ENCODE measurements around the gene NOTCH2.

Gene NOTCH2

GRCh38 chr1:119906927-119907652 lies 162.4 kb downstream of the NOTCH2 start:
- no peak for DNase-seq (ENCODE audit: low spot score)

DNA sequence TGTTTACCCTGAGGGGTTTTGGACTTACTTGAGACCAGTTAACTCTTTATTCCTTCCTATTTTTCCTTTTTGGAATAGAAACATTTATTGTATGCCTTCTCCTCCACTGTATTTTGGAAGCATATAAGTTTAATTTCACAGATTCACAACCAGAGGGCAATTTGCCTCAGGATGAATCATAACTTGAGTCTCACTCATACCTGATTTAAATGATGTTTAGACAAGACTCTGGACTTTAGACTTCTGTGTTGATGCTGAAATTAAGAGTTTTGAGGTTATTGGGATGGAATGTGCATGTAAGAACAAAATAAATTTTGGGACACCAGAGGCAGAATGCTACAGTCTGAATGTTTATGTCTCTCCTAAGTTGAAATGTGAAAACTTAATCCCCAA lies 166.0 kb downstream of the NOTCH2 start:
- no peak for DNase-seq (ENCODE audit: low spot score)

GRCh38 chr1:119902775-119903442 lies 166.6 kb downstream of the NOTCH2 start:
- DNase-seq (ENCODE audit: low spot score): no peak

- no peak for DNase-seq (ENCODE audit: low spot score)
These were observed 170.3 kb downstream of the NOTCH2 start for GRCh38 chr1:119898981-119899720.

DNA sequence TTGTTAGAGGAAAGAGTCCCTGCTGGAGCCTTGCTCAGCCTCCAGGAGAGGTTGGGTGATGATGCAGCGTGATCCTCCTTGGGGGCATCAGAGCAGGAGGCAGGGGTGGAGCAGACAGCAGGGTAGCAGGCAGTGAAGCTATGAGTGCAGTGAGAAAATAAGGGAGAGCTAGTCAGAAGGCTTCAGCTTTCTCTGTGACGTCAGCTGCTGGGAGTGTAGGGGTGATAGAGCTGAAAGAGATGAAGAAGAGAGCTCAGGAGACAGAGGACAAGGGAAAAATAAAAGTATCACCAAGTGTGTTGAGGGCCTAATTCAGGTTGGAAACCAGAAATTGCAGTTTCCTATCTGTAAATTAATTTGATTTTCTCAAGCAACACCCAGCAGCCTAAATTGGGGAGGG lies 170.9 kb downstream of the NOTCH2 start:
- DNase-seq (ENCODE audit: low spot score): no peak

GRCh38 chr1:119896303-119896702 lies 173.2 kb downstream of the NOTCH2 start, which contains the start of gene ADAM30:
Gene ADAM30 (minus strand): TSS chr1:119896515. CDS start chr1:119896336, 179 bp downstream.
- no peak for DNase-seq (ENCODE audit: low spot score)

DNA sequence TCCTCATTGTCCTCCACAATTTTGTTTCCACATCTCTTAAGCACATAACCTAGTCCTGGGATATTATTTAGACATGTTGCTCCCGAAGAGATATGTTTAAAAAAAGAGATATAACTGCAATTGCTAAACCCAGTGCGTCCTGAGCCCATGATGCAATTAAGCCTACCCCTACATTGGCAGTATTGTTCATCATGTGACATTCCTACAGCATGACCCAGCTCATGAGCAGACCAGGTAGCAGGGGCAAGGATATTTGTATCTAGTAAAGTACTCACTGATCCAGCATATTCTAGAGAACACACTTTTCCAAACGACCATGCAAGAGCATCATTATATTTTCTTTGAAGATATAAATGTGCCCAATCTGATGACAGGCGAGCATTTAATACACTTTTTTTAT lies 174.4 kb downstream of the NOTCH2 start:
- DNase-seq (ENCODE audit: low spot score): no peak

DNA sequence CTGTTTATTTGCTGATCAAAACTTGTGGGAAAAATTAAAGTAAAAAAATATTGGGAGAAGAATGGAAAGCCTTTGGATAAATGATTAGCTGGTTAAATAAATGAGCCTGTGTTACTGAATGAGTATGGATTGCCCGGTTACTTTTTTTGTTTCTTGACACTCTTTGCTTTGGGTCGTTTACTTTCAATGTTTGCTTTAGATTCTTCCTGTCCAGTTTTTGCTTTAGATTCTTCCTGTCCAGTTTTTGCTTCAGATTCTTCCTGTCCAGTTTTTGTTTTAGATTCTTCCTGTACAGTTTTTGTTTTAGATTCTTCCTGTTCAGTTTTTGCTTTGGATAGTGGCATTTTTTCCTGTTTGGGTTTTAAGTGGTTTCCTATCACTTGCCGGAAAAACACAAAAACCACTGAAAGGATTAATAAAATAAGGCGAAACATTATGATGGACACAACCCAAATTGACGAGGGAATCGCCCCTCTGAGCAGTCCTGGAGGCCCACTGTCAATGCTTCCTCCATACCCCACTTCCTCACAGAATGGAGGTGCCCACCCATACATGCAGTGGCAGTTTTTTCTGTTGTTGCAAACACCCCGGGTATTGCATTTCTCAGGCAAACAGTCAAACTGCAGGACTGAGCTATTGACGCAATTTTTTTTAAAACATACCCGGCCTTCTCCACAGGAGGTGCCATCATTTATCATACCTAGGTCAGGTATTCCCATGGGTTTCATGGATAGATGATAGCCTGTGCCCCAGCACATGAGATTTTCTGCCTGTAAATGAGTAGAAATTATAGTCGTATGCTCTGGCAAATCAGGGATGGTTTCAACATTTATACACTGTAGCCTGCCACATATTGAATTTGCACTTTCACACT lies 175.4 kb downstream of the NOTCH2 start:
- no peak for DNase-seq (ENCODE audit: low spot score)

GRCh38 chr1:119893238-119893791 lies 176.1 kb downstream of the NOTCH2 start:
- DNase-seq (ENCODE audit: low spot score): no peak

DNA sequence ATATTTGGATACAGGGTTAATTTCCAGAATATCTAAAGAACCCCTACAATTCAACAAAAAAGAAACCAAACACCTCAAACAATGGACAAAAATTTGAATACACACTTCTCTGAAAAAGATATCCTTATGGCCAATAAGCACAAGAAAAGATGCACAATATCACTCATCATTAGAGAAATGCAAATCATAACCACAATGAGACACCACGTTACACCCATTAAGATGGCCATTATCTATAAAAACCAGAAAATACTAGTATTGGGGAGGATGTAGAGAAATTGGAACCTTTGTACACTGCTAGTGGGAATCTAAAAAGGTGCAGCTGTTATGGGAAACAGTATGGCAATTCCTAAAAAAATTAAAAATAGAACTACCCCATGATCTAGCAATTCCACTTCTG lies 178.1 kb downstream of the NOTCH2 start:
- no peak for DNase-seq (ENCODE audit: low spot score)

DNA sequence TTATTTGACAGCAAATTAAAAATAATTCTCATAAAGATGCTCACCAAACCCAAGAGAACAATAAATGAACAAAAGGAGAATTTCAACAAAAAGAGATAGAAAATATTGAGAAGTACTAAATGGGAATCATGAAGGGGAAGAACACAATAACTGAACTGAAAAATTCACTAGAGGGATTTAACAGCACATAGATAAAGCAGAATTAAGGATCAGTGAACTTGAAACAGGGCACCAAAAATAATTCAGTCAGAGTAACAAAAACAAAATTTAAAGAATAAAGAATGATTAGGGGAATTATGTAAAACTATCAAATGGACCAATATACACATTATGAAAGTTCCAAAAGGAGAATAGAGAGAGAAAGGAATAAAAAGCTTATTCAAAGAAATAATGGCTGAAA lies 181.0 kb downstream of the NOTCH2 start:
- DNase-seq (ENCODE audit: low spot score): no peak

DNA sequence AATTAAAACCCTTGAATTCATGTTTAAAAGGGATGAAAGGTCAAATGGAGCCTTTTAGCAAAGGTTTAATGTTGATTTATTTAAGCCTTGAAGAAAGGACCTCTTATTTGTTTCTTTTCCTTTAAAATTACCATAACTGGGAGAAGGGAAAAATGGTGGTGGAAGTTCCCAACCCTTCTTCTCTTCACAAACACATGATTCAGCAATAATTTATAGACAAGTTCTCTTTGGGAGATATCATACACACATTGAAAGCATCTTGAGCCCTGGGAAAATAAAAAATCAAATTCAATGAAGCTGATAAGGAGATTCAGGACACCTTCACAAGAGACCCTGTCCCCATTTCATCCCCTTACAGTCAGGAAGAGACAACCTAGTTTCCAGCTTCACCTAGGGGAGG lies 182.0 kb downstream of the NOTCH2 start:
- no peak for DNase-seq (ENCODE audit: low spot score)

- no peak for DNase-seq (ENCODE audit: low spot score)
These were observed 183.3 kb downstream of the NOTCH2 start for GRCh38 chr1:119885903-119886783.

DNA sequence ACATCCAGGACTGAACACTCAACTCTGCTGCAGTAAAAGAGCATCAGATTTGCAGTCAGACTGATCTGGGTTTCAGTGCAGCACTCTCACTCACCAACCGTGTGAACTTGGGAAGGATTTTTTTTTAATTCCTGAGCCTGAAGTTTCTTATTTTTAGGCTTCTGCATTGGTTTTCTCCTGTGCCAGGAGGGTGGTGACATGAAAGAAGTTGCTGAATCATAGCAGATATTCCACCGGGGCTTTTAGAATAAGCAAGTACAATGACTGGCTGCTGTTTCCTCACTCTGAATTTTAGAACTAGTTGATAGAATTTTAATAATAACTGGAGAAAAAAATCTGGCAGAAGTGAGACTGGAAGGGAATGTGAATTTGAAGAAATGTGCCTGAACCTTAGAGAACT lies 184.8 kb downstream of the NOTCH2 start:
- no peak for DNase-seq (ENCODE audit: low spot score)

DNA sequence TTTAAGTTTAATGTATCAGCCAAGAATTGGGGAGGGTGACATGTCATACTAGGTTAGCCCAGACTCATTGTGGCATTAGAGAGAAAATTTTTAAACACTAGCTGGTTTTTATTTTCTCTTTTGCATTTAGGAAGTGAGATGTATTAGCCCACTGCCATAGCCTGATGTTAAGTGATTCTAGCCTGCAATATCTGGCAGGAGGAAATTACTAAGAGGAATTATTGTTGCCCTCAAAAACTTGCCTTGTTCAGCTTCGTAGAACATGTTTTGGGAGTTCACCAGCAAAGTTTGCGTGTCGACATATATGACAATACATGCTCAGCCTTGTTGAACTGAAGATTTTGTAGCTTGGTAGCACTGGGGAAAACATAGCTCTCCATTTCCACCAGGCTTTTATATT lies 185.6 kb downstream of the NOTCH2 start:
- no peak for DNase-seq (ENCODE audit: low spot score)

GRCh38 chr1:119882132-119883049 lies 187.1 kb downstream of the NOTCH2 start:
- DNase-seq (ENCODE audit: low spot score): no peak

DNA sequence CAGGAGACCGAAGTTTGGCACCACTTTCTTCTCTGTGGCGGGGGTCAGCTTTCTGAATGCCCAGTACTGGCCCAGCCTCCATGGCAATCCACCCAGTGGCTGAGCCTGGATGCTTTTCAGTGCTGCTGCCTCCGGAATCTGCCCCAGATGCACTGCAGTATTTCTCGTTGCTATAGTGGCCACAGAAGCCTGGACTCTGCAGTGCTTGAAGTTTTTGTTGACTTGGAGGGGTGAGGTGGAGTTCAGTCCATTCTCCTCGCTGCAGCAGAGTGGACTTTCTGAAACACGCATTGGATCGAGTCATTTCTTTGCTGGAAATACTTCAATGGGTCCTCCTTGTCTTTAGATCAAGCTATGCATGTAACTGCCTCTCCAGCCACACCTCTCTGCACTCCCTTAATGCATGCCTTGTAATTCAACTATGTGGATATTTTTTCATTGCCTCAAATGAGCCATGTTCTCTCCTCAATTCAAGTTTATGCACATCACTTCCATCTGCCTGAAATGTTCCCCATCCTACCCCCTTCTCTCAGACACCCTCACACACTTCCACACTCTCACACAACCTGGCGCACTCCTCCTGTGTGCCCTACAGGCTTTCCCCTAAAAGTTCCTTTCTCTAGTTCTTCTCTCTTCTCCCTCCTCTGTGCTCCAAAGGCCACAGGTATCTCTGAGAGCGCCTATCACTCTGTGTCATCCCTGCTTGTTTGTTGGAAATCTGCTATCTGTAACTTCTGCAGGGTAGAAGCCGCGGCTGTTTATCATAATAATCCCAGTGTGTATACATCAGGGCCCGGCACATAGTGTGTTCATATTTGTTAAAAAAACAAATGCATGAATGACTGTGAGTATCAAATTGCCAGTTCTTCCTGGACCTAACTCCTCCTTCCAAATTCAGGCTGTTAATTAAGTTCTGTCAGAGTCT lies 189.7 kb downstream of the NOTCH2 start:
- DNase-seq (ENCODE audit: low spot score): no peak

GRCh38 chr1:119878171-119878570 lies 191.3 kb downstream of the NOTCH2 start:
- no peak for DNase-seq (ENCODE audit: low spot score)

Measured in putamen (tissue), 1 donor.